OCI-LY1 (cell line): ENCODE data around the gene TUFT1.

ENCODE experiments used
- H2AFZ ChIP-seq: fragments of 200-600 bp; sonication (generic), shearing (Covaris generic); 2 replicates; pipeline ENCODE4 v1.6.0; 2014; ENCODE audit warnings: antibody characterized with exemption, mild to moderate bottlenecking, low read length
- H3F3A ChIP-seq: fragments of 200-600 bp; sonication (generic), shearing (Covaris generic); 2 replicates; pipeline ENCODE4 v1.6.0; 2014; ENCODE audit warnings: mild to moderate bottlenecking, antibody characterized with exemption, low read length, moderate library complexity; ENCODE audit not compliant: insufficient read depth
- H3K27ac ChIP-seq: fragments of 200-600 bp; sonication (generic); 2 replicates; pipeline ENCODE4 v1.5.1; 2014; ENCODE audit warnings: low read length, mixed run types, mild to moderate bottlenecking, low read depth; ENCODE audit not compliant: poor library complexity, severe bottlenecking
- H3K27me3 ChIP-seq: fragments of 200-600 bp; sonication (generic); 2 replicates; pipeline ENCODE4 v1.6.0; 2014; ENCODE audit warnings: antibody characterized with exemption, mild to moderate bottlenecking, low read length, moderate library complexity; ENCODE audit not compliant: insufficient read depth
- H3K36me3 ChIP-seq: fragments of 200-600 bp; sonication (generic); 2 replicates; pipeline ENCODE4 v1.6.1; 2014; ENCODE audit warnings: mild to moderate bottlenecking, antibody characterized with exemption, low read length, moderate library complexity, mixed read lengths; ENCODE audit not compliant: insufficient read depth
- H3K4me1 ChIP-seq: fragments of 200-600 bp; sonication (generic); 2 replicates; pipeline ENCODE4 v1.5.1; 2014; ENCODE audit warnings: mild to moderate bottlenecking, low read length, moderate library complexity; ENCODE audit not compliant: insufficient read depth, severe bottlenecking
- H3K4me2 ChIP-seq: fragments of 200-600 bp; sonication (generic), shearing (Covaris generic); 2 replicates; pipeline ENCODE4 v1.6.1; 2014; ENCODE audit warnings: low read length
- H3K4me3 ChIP-seq: fragments of 200-600 bp; sonication (generic); 2 replicates; pipeline ENCODE4 v1.5.1; 2014; ENCODE audit warnings: low read length, low read depth, mild to moderate bottlenecking, mixed read lengths; ENCODE audit not compliant: poor library complexity, severe bottlenecking
- H3K79me2 ChIP-seq: fragments of 200-600 bp; shearing (Covaris generic); 2 replicates; pipeline ENCODE4 v1.6.1; 2016; ENCODE audit warnings: mixed run types, low read length, mixed read lengths; ENCODE audit not compliant: insufficient read depth
- H3K9ac ChIP-seq: fragments of 200-600 bp; sonication (generic), shearing (Covaris generic); 2 replicates; pipeline ENCODE4 v1.6.1; 2014; ENCODE audit warnings: mild to moderate bottlenecking, low read length, mixed read lengths
- H3K9me2 ChIP-seq: fragments of 200-600 bp; sonication (generic), shearing (Covaris generic); 2 replicates; pipeline ENCODE4 v1.6.1; 2014; ENCODE audit warnings: low read depth, mild to moderate bottlenecking, low read length, mixed read lengths
- H3K9me3 ChIP-seq: fragments of 200-600 bp; shearing (Covaris generic); 2 replicates; pipeline ENCODE4 v1.6.1; 2014; ENCODE audit warnings: low read length, mixed read lengths
- H4K20me1 ChIP-seq: fragments of 200-600 bp; sonication (generic), shearing (Covaris generic); 2 replicates; pipeline ENCODE4 v1.6.0; 2016; ENCODE audit warnings: mild to moderate bottlenecking, low read length; ENCODE audit not compliant: insufficient read depth
- CTCF ChIP-seq: fragments of 200-600 bp; sonication (generic), shearing (Covaris generic); IDR thresholded peaks from 2 replicates; pipeline ENCODE4 v1.5.1; 2017; ENCODE audit warnings: mild to moderate bottlenecking, antibody characterized with exemption, low read length, moderate library complexity, mixed read lengths
- EZH2 ChIP-seq: fragments of 200-600 bp; sonication (generic), shearing (Covaris generic); IDR thresholded peaks from 2 replicates; pipeline ENCODE4 v1.8.0; 2017; ENCODE audit warnings: borderline replicate concordance, mixed run types, mild to moderate bottlenecking, antibody characterized with exemption, low read length, moderate library complexity, mixed read lengths

The TUFT1 gene

GRCh38 chr1:151499365-151499764 is 40.7 kb upstream of the TUFT1 start:
- H2AFZ ChIP-seq: no peak overlapping the region
- no peaks in the 10 kb centered on the region for H3K9me3 ChIP-seq
- H3K9ac ChIP-seq: no peak overlapping the region
- no peaks in the 10 kb centered on the region for H3F3A ChIP-seq
- no peaks in the 10 kb centered on the region for H3K79me2 ChIP-seq
- no peaks in the 10 kb centered on the region for H3K9me2 ChIP-seq
- no peaks in the 10 kb centered on the region for H4K20me1 ChIP-seq
- TF ChIP-seq EZH2 (no peak), CTCF (no peak)
- H3K4me2 ChIP-seq: no peak overlapping the region
- H3K27ac ChIP-seq: no peak overlapping the region
- H3K4me3 ChIP-seq: no peak overlapping the region
- no peaks in the 10 kb centered on the region for H3K4me1 ChIP-seq
- no peaks in the 10 kb centered on the region for H3K27me3 ChIP-seq
- H3K36me3 ChIP-seq: no peaks in the 10 kb centered on the region

DNA sequence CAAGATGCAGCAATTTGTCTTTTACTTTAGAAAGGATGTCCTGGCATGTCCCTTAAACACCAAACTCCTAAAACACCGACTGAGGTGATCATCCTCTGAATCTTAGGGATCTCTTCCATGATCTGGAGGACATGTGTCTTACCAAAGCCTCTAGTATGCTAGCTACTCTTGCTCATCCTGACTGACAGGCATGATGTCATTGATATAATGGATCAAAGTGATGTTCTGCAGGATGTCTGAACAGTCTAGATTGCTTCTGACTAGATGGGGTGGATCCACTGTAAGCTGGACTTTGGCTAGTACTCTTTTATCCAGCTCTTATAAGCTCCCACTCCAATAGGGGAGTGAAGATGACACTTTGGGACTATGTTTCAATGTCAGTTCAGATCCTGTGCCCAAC is 40.2 kb upstream of the TUFT1 start:
- TF ChIP-seq EZH2 (no peak), CTCF (no peak)
- Histone ChIP-seq H3K27me3 (no peaks in the 10 kb centered on the region), H3K4me1 (no peaks in the 10 kb centered on the region), H3K9me2 (no peaks in the 10 kb centered on the region), H3K9ac (no peak overlapping the region), H3K27ac (no peak overlapping the region), H4K20me1 (no peaks in the 10 kb centered on the region), H3K4me3 (no peak overlapping the region), H2AFZ (no peak overlapping the region), H3K9me3 (no peaks in the 10 kb centered on the region), H3K36me3 (no peaks in the 10 kb centered on the region), H3K4me2 (no peak overlapping the region), H3K79me2 (no peaks in the 10 kb centered on the region), H3F3A (no peaks in the 10 kb centered on the region)

DNA sequence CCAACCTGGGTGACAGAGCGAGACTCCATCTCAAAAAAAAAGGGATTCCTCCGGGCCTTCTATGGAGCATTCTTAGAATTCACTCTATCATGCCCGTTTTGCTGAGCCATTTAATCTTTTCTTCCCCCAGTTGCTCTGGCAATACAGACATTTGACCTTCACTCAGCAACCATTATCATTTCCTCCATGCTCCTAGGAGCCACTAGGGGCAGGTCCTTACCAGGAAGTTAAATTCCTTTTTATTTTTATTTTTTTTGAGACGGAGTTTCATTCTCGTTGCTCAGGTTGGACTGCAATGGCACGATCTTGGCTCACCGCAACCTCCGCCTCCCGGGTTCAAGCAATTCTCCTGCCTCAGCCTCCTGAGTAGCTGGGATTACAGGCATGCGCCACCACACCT is 38.6 kb upstream of the TUFT1 start:
- Histone ChIP-seq H3K27ac (no peak overlapping the region), H3K9ac (no peak overlapping the region), H3K27me3 (no peaks in the 10 kb centered on the region), H3F3A (no peaks in the 10 kb centered on the region), H3K4me3 (no peak overlapping the region), H3K36me3 (no peaks in the 10 kb centered on the region), H4K20me1 (no peaks in the 10 kb centered on the region), H3K4me1 (no peaks in the 10 kb centered on the region), H3K4me2 (no peak overlapping the region), H3K9me3 (no peaks in the 10 kb centered on the region), H3K9me2 (no peaks in the 10 kb centered on the region), H2AFZ (no peak overlapping the region), H3K79me2 (no peaks in the 10 kb centered on the region)
- TF ChIP-seq EZH2: no peak

DNA sequence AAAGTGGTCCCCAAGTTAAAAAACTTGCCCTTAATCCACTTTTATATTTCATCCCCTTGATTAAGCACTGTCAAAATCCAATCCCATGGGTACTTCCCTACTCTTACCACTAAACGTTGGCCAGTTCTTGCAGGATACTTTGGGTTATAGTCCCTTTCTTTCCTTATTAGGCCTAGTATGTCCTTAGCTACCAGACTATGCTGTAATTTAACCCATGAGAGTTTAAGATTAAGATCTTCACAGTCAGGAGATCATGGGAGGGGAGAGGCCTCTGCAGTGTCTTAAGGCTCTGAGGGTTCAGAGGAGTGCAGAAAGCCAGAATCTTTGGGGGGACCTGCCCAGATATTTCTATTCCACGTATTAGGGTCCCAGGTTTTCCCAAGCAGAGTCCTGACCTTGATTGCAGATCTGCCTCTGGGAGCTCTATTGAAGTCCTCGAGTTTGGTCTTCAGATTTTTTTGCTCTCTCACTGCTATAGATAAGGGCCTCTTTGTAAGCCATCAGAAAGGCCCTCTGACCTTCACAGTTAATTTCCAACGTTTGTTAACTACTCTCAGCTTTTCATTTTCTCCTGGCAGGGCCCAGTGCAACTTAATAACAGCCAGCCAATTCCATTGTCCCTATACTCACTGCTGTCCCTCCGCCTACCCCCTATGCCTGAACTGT is 37.9 kb upstream of the TUFT1 start:
- Histone ChIP-seq H3K9me3 (no peaks in the 10 kb centered on the region), H3K79me2 (no peaks in the 10 kb centered on the region), H3K4me2 (no peak overlapping the region), H4K20me1 (no peaks in the 10 kb centered on the region), H3K9me2 (no peaks in the 10 kb centered on the region), H3K27ac (no peak overlapping the region), H3K36me3 (no peaks in the 10 kb centered on the region), H2AFZ (no peak overlapping the region), H3F3A (no peaks in the 10 kb centered on the region), H3K27me3 (no peaks in the 10 kb centered on the region), H3K4me1 (no peaks in the 10 kb centered on the region), H3K9ac (no peak overlapping the region), H3K4me3 (no peak overlapping the region)
- TF ChIP-seq EZH2 (no peak), CTCF (no peak)
